K562 treated with DMSO at 1 percent for 12 hours (cell line): ENCODE measurements around the gene RABGGTA. TPM values are rescaled to one million over a fixed set of nuclear protein-coding genes. Genes with fewer than 3 reads are reported as not detected.

ENCODE experiments used
- total RNA-seq: library from RNA; unstranded; fragments of 300-600 nt; gene quantifications from 2 replicates; pipeline ENCODE4 v1.2.3, GENCODE V29; 2022; ENCODE audit not compliant: insufficient read depth

RABGGTA gene
- 17.9 and 19.6 TPM in 2 replicates for total RNA-seq

DNA sequence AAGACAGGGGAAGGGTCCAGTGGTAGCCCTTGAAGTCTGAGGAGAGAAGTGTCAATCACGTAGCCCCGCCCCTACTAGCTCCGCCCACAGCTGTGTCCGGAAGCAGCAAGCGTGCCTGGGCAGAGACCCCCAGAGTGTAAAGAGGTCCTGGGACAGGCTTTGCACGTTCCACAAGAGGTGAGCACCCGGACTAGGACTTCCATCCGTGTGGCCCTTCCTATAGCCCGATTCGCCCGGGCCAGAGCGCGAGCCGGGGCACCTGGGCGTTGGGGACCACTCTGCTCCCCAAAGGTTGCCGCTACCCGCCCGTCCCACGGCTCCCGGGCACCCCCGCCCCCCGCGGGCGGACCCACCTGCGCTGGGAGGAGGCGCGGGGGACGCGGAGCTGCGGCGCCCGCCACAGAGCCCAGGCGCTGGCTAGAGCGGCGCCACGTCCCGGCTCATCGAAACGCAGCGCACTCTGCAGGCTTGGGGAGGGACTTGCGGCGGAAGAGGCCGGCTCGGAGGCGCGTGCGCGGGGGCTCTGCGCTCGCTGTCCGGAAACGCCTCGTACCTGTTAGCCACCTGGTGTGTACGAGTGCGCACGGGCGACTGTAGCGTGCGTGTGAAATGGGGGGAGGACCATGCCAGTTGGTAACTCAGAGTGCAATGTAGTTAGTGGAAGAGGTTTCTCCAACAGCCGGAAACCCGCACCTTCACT, at the start of gene RABGGTA:
Gene RABGGTA, minus strand, starts transcription at position 464 of the 700 bp plus-strand sequence. CDS start 482 bp downstream, outside the sequence.

DNA sequence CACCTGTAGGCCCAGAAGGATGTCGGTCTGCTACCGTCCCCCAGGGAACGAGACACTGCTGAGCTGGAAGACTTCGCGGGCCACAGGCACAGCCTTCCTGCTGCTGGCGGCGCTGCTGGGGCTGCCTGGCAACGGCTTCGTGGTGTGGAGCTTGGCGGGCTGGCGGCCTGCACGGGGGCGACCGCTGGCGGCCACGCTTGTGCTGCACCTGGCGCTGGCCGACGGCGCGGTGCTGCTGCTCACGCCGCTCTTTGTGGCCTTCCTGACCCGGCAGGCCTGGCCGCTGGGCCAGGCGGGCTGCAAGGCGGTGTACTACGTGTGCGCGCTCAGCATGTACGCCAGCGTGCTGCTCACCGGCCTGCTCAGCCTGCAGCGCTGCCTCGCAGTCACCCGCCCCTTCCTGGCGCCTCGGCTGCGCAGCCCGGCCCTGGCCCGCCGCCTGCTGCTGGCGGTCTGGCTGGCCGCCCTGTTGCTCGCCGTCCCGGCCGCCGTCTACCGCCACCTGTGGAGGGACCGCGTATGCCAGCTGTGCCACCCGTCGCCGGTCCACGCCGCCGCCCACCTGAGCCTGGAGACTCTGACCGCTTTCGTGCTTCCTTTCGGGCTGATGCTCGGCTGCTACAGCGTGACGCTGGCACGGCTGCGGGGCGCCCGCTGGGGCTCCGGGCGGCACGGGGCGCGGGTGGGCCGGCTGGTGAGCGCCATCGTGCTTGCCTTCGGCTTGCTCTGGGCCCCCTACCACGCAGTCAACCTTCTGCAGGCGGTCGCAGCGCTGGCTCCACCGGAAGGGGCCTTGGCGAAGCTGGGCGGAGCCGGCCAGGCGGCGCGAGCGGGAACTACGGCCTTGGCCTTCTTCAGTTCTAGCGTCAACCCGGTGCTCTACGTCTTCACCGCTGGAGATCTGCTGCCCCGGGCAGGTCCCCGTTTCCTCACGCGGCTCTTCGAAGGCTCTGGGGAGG, 39.5 kb upstream of the RABGGTA start, which contains the start of gene LTB4R:
Gene LTB4R, plus strand, starts transcription at position 857 of the 959 bp plus-strand sequence. CDS start 4,150 bp downstream, outside the sequence.

GRCh38 chr14:24309538-24310264, 38.3 kb upstream of the RABGGTA start, which contains the start of gene LTB4R2:
Gene LTB4R2, plus strand, starts transcription at chr14:24310140. Its CDS starts 525 bp downstream, at chr14:24310665.

GRCh38 chr14:24307575-24308341, 36.4 kb upstream of the RABGGTA start, which contains the start of gene CIDEB:
Gene CIDEB, minus strand, starts transcription at chr14:24307977. Its CDS starts 119 bp downstream, at chr14:24307858.

DNA sequence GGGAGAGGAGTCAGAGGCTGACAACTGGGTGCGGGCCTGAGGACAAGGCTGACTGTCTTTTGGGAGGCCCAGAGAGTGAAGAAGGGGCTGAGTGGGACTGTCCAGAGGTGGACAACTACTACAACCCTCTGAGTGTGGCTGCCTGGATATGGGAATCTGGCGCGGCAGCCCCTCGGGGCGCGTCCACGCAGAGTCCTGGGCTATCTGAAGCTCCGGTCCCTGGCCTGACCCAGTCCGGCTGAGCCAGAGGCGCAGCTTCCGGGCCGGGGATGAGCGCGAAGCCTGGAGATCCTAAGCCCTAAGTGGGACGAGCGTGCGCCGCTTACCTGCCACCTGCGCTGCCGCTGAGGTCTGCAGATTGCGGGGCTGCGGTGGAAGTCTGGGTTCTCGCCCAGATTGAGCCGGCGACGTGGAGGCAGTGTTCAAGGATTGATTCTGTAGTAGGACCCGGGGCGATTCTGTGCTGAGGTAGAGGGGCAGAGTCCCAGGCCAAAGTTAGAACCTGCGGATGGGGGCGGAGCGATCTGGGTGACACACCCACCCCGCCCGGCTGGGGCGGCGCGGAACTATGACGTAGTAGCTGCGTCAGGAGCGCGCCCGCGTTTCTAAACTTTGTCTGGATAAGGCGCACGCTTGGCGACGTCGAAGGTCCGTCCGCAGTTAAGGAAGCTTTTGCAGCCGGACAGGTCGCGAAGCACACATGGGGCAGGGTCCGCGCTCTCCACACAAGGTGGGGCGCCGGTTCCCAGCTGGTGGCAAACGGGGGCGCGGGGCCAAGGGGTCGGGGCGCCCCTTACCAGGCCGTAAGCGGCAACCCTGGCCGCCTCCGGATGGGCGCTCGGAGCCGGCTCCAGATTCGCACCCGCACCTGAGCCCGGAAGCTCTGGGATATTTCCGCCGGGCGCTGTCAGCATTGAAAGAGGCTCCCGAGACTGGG, 28.1 kb upstream of the RABGGTA start, which contains the start of the genes DHRS1 and NOP9:
Gene DHRS1, minus strand, starts transcription at position 526 of the 937 bp plus-strand sequence. CDS start 674 bp downstream, outside the sequence.
Gene NOP9, plus strand, starts transcription at position 596 of the 937 bp plus-strand sequence. Its CDS starts 105 bp downstream, at position 701.

DNA sequence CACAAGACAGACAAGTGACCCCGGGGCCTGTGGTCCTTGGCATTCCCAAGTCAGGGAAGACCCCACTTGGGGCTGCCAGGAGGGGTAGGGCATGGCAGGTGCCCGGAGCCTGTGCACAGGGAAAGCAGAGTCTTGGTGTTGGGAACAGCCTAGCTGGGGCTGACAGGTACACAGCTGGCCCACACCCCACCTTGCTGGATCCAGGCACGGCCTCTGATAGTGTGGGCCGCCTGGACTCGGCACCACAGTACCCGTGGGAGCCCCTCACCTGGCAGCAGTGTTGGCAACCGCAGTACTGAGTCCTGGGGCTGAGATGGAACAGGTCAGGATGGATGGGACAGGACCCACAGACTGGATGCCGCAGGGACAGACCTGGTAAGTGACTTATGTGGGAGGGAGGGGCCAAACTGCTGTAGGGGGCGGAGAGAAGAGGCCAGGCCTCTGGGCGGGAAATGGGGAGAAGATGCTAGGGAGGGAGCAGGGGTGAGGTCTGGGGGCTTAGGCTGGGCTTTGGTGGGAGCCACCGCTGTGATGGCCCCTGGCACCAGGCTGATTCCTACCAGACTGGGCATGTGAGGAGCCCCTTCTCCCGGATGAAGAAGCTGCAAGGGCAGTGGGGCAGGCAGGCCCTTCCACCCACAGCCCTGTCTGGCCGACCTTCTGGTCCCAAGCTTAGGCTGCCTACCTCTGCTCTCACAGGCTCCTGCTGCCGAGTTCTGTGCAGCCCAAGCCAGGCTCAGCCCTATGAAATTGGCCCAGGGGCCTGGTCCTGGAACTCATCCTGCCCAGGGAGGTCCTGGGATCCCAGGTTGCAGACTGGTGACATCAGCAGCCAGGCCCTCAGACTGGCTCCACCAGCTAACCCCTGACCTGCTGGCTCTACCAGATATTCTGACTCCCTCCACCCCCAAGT, 8.3 kb downstream of the RABGGTA start, which contains the start of gene TGM1:
Gene TGM1, minus strand, starts transcription at position 357 of the 913 bp plus-strand sequence. CDS start 825 bp downstream, outside the sequence.

DNA sequence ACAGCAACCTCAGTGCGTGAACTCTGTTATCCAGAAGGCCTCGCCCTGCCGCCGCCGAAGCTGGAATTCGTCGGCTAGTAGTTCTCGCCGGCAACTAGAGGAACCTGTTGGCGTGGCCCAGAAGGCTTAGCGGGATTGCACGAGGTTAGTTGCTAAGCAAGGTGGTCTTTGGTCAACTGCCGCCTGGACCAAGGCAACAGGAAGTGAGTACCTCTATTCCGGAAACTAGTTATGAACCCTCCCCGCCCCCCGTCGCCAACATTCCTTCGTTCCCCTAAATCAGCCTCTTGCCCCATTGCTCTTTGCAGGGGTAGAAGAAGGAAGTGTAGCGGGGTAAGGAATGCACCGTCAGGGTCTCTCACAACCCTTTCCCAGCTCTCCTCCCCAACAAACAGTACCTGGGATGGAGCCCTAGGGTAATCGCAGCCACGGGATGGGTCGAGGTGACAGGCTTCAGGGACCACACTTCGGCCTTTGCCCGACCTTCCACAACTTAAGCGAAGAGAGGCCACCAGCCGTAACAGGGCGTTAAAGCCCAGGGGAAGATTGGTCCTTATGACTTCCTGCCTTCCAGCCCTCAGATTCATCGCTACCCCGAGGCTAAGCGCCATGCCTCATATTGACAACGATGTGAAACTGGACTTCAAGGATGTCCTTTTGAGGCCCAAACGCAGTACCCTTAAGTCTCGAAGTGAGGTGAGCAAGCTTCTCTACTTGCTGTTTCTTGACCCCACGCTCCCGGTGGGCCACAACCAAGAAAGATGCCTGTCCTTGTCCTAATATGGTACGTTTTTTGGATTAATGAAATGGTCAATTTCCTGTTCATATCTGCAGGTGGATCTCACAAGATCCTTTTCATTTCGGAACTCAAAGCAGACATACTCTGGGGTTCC, 38.5 kb downstream of the RABGGTA start, which contains the start of gene GMPR2:
Gene GMPR2, plus strand, starts transcription at position 285 of the 893 bp plus-strand sequence. Its CDS starts 325 bp downstream, at position 610.

DNA sequence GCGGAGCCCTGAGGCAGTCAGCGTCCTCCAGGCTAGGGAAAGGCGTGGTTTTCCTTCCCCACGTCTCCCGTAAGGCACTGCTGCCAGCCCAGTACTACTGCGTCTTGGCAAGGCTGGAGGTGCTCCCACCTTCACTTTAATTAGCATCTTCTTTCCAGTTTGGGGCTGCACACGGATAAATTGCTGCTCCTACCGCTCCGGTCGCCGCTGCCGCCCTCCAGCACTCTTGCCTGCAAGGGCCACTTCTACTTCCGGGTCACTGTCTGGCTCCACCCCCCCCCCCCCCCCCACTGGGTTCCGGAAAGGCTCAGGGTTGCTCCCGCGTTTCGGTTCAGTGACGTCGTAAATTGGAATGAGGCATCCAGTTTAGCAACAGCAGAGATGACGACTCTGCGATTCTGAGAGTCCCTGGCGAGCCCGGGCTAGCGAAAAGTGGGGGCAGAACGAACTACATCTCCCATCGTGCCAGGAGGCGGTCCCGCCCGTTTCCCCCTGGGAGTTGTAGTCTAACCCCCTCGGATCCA, 39.2 kb downstream of the RABGGTA start, which contains the start of gene NEDD8:
Gene NEDD8, minus strand, starts transcription at position 247 of the 524 bp plus-strand sequence. Its CDS starts 100 bp downstream, at position 147.

Other genes starting within 250 kb of the RABGGTA start
- gene CARMIL3, start 219.6 kb downstream of the RABGGTA start, total RNA-seq, result 0.28 and 0.36 TPM in 2 replicates
- not detected in 2 replicates for gene CPNE6, start 200.0 kb downstream of the RABGGTA start, total RNA-seq
- 81.1 and 86.3 TPM in 2 replicates for gene PCK2, start 177.3 kb downstream of the RABGGTA start, total RNA-seq
- 24.1 and 44.4 TPM in 2 replicates for gene DCAF11, start 156.8 kb downstream of the RABGGTA start, total RNA-seq
- gene NRL, start 156.6 kb downstream of the RABGGTA start, total RNA-seq, result 1.7 and 2.1 TPM in 2 replicates
- gene FITM1, start 140.9 kb downstream of the RABGGTA start, total RNA-seq, result not detected in 2 replicates
- gene PSME1, start 135.4 kb downstream of the RABGGTA start, total RNA-seq, result 173 and 189 TPM in 2 replicates
- gene EMC9, start 130.0 kb downstream of the RABGGTA start, total RNA-seq, result 41.4 and 46.4 TPM in 2 replicates
- gene PSME2, start 125.0 kb downstream of the RABGGTA start, total RNA-seq, result 145 and 149 TPM in 2 replicates
- 31.0 and 40.2 TPM in 2 replicates for gene RNF31, start 124.1 kb downstream of the RABGGTA start, total RNA-seq
- gene IRF9, start 110.3 kb downstream of the RABGGTA start, total RNA-seq, result 12.0 and 15.5 TPM in 2 replicates
- gene REC8, start 99.5 kb downstream of the RABGGTA start, total RNA-seq, result 0.75 and 2.7 TPM in 2 replicates
- 12.2 and 13.1 TPM in 2 replicates for gene IPO4, start 82.8 kb downstream of the RABGGTA start, total RNA-seq
- 14.9 and 25.9 TPM in 2 replicates for gene TM9SF1, start 76.2 kb downstream of the RABGGTA start, total RNA-seq
- 0.67 TPM in 1 of 2 replicates, not detected in the other for gene TSSK4, start 65.9 kb downstream of the RABGGTA start, total RNA-seq
- 56.6 and 66.5 TPM in 2 replicates for gene CHMP4A, start 58.1 kb downstream of the RABGGTA start, total RNA-seq
- gene MDP1, start 55.5 kb downstream of the RABGGTA start, total RNA-seq, result 3.7 and 15.6 TPM in 2 replicates
- gene NEDD8, start 39.2 kb downstream of the RABGGTA start, total RNA-seq, result 134 and 179 TPM in 2 replicates
- gene GMPR2, start 38.7 kb downstream of the RABGGTA start, total RNA-seq, result 47.9 and 58.1 TPM in 2 replicates
- gene TINF2, start 29.0 kb downstream of the RABGGTA start, total RNA-seq, result 17.2 and 19.4 TPM in 2 replicates
- 0.58 TPM in 1 of 2 replicates, not detected in the other for gene TGM1, start 8.4 kb downstream of the RABGGTA start, total RNA-seq
- gene DHRS1, start 28.2 kb upstream of the RABGGTA start, total RNA-seq, result 37.2 and 42.4 TPM in 2 replicates
- gene NOP9, start 28.3 kb upstream of the RABGGTA start, total RNA-seq, result 3.9 and 10.9 TPM in 2 replicates
- gene CIDEB, start 36.4 kb upstream of the RABGGTA start, total RNA-seq, result not detected in 2 replicates
- gene LTB4R2, start 38.5 kb upstream of the RABGGTA start, total RNA-seq, result 2.5 and 11.2 TPM in 2 replicates
- gene LTB4R, start 39.9 kb upstream of the RABGGTA start, total RNA-seq, result 4.1 and 6.5 TPM in 2 replicates
- gene ADCY4, start 63.5 kb upstream of the RABGGTA start, total RNA-seq, result not detected in 2 replicates
- 0.67 TPM in 1 of 2 replicates, not detected in the other for gene RIPK3, start 68.4 kb upstream of the RABGGTA start, total RNA-seq
- gene NFATC4, start 96.6 kb upstream of the RABGGTA start, total RNA-seq, result 1.1 and 1.3 TPM in 2 replicates
- gene NYNRIN, start 127.4 kb upstream of the RABGGTA start, total RNA-seq, result 0.40 and 1.1 TPM in 2 replicates
- gene CBLN3, start 158.1 kb upstream of the RABGGTA start, total RNA-seq, result 0.26 TPM in 1 of 2 replicates, not detected in the other
- 10.6 and 46.8 TPM in 2 replicates for gene KHNYN, start 158.4 kb upstream of the RABGGTA start, total RNA-seq
- 50.9 and 59.5 TPM in 2 replicates for gene SDR39U1, start 171.2 kb upstream of the RABGGTA start, total RNA-seq
- not detected in 2 replicates for gene CMA1, start 236.7 kb upstream of the RABGGTA start, total RNA-seq